Suprapubic skin (tissue), 4 donors: ENCODE results near the gene L3MBTL4.

ENCODE experiments used
- EP300 ChIP-seq: sonication (generic); formaldehyde crosslinking; IDR thresholded peaks from one replicate; pipeline ENCODE4 v1.6.1; 2017; ENCODE audit warnings: antibody characterized with exemption
- POLR2A ChIP-seq, 2 donors: fragments of 450-650 bp; IDR thresholded peaks; one replicate each; pipeline ENCODE4 v1.6.1; 2017; ENCODE audit warnings: antibody characterized with exemption in 2 of 2, mild to moderate bottlenecking in 2 of 2, moderate library complexity in 2 of 2
- POLR2AphosphoS5 ChIP-seq, 3 donors: sonication (generic); formaldehyde crosslinking; IDR thresholded peaks; one replicate each; pipeline ENCODE4 v1.6.1; 2017; ENCODE audit warnings: antibody characterized with exemption in 3 of 3
- TF ChIP-seq, protein P1 (sequence below), 2 donors: fragments of 200-600 bp in 1 of 2; fragments of 450-650 bp in 1 of 2; sonication (generic) in 1 of 2; IDR thresholded peaks; one replicate each; pipeline ENCODE4 v1.5.1; 2016 to 2019; ENCODE audit warnings: antibody characterized with exemption in 2 of 2, mild to moderate bottlenecking in 1 of 2, moderate library complexity in 1 of 2

DNA sequence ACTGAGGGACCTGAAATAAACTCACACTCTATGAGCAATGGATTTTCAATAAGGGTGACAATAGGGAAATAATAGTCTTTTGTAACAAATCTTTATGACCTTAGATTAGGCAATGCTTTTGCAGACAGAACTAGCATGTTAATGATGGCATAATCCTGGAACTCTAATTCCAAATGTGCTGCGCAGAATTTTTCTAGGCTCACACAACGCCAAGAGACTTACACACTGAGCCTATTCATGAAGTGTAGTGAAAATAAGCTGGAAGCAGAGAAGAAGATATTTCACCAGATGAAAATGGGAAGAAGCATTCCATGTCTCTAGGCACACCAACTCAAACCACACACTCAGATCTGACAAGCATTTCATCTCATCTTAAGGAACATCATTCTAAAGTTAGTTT, 178.5 kb downstream of the L3MBTL4 start:
- TF ChIP-seq POLR2A (IDR thresholded peaks at IDR 0.05) (no peak), POLR2AphosphoS5 (IDR thresholded peaks at IDR 0.05) (no peak), EP300 (no peak)
- TF ChIP-seq, protein P1, sequence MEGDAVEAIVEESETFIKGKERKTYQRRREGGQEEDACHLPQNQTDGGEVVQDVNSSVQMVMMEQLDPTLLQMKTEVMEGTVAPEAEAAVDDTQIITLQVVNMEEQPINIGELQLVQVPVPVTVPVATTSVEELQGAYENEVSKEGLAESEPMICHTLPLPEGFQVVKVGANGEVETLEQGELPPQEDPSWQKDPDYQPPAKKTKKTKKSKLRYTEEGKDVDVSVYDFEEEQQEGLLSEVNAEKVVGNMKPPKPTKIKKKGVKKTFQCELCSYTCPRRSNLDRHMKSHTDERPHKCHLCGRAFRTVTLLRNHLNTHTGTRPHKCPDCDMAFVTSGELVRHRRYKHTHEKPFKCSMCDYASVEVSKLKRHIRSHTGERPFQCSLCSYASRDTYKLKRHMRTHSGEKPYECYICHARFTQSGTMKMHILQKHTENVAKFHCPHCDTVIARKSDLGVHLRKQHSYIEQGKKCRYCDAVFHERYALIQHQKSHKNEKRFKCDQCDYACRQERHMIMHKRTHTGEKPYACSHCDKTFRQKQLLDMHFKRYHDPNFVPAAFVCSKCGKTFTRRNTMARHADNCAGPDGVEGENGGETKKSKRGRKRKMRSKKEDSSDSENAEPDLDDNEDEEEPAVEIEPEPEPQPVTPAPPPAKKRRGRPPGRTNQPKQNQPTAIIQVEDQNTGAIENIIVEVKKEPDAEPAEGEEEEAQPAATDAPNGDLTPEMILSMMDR (IDR thresholded peaks at IDR 0.05): no peak
